Pancreas (tissue), 10 donors: ENCODE results near the gene SSTR5. TPM values are rescaled to one million over a fixed set of nuclear protein-coding genes. Genes with fewer than 3 reads are reported as not detected.

Experiments used
- ATAC-seq, 4 donors: fragments of 200-7000 bp; cut with Tn5 transposase; one replicate each; pipeline versions ENCODE4 v1.8.0 to v1.9.1; 2020; ENCODE audit warnings: mild to moderate bottlenecking in 4 of 4, moderate library complexity in 4 of 4
- DNase-seq, 6 donors: peaks; one replicate each; pipeline ENCODE4 v3.0.0-alpha.2; 2020
- FAIRE-seq: peaks from 2 replicates; lab custom pipeline; 2012; peaks lifted over from hg19 to GRCh38; lab: Jason Lieb, UNC
- H3K27ac ChIP-seq, 4 donors: fragments of 200-600 bp; sonication (generic); 1 replicate in 3 of 4; 2 replicates in 1 of 4; pipeline versions ENCODE4 v1.5.0 to v1.8.0; 2020
- H3K27me3 ChIP-seq, 4 donors: fragments of 200-600 bp; one replicate each; pipeline ENCODE4 v1.8.0; 2021
- H3K36me3 ChIP-seq, 3 donors: fragments of 200-600 bp; sonication (generic) in 1 of 3; one replicate each; pipeline versions ENCODE4 v1.5.0 to v1.8.0; 2020 to 2021
- H3K4me1 ChIP-seq, 3 donors: fragments of 200-600 bp; one replicate each; pipeline ENCODE4 v1.8.0; 2021
- H3K4me3 ChIP-seq, 4 donors: fragments of 200-600 bp; sonication (generic) in 2 of 4; one replicate each; pipeline versions ENCODE4 v1.5.0 to v1.8.0; 2020 to 2021
- H3K9me3 ChIP-seq, 4 donors: fragments of 200-600 bp; one replicate each; pipeline ENCODE4 v1.8.0; 2021
- WGBS, 2 donors: extraction: QIAGEN DNeasy Blood & Tissue Kit; methylation state at CpG; one replicate each; pipeline ENCODE4 v1.1.7; 2013; 5-methylcytosine and 5-hydroxymethylcytosine counted together
- intact Hi-C, 3 donors: fragments of 100-400 bp; cut with DNase I; formaldehyde crosslinking; loops; one replicate each; pipeline versions ENCODE4 v1.11.1 to v1.14.2; 2022
- polyA plus RNA-seq, 2 donors: library from polyadenylated mRNA; stranded (reverse); fragments of 200-250 nt; gene quantifications; one replicate each; pipeline ENCODE4 v1.2.3, GENCODE V29; 2013
- total RNA-seq, 6 donors: library from RNA; stranded (reverse); fragmentation: NEBNext Ultra II Directional in 4 of 6; extraction: Animal tissue kit (Norgen Biotek cat#: 25700) in 4 of 6; gene quantifications; one replicate each; pipeline versions ENCODE4 v1.2.1 to v1.2.4, GENCODE V29; 2021 to 2023
- TF ChIP-seq, protein P1 (sequence below), 4 donors: fragments of 200-600 bp; sonication (generic) in 3 of 4; IDR thresholded peaks; one replicate each; pipeline versions ENCODE4 v1.5.0 to v1.8.0; 2021; ENCODE audit warnings: antibody characterized with exemption in 4 of 4
- donor health status: healthy with polysubstance abuse.
- donor health status: DM: no; HTN: no; CAD: no; lungs with moderate emphysema.
- donor health status: DM: no; HTN: no; CAD: no.
- donor health status: control.
- donor health status: control.
- donor health status: Bipolar disorder and iron deficiency.
- donor health status: DM: yes; HTN: yes; CAD: no.
- donor health status: DM: no; HTN: no; CAD: no.
- donor health status: DM: no; HTN: no; CAD: no.
- donor health status: DM: yes; HTN: yes; CAD: no.

The SSTR5 gene
- total and polyA plus RNA-seq, 8 donors = 0.12 to 1.2 (median 0.32) TPM; not detected in 1

DNA sequence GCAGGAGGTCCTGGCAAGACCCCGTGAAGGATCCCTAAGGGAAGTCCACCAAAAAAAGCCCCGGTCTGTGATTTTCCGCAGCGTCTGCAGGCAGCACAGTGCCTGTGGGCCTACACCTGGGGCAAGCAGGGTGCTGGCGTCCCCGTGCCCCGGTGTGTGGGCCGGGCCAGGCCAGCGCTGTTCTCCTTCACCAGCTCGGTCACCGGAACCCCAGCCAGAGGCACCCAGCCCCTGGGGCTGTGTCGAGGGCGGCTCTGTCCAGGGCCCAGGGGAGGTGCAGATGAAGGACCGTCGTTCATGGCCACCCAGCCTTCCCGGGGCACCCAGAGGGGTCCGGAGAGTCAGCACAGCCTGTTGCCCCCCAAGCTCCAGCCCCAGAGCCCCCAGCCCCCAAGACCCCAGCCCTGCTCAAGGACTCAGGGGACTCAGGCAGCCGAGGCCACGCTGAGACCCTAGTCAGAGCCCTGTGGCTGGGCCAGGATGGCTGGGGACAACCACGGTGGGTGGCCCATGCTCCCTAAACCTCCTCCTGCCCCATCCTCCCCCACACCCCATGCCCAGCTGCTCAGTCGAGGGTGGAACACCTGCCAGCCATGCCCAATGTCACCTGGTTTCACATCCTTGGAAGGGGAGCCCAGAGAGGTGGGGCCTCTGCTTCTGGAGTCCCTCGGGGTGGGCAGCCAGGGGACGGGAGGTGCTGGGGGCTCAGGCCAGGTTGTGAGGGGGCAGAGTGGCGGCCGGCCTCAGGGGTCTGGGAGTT is 29.2 kb downstream of the SSTR5 start:
- Histone ChIP-seq H3K4me3 (no peak overlapping the region), H3K36me3 (no peaks in the 10 kb centered on the region), H3K9me3 (no peaks in the 10 kb centered on the region), H3K27ac (no peak overlapping the region), H3K27me3 (peaks cover 0 to 8% (median 0%) of the 10 kb centered on the region in 4 donors), H3K4me1 (no peaks in the 10 kb centered on the region)
- 46 to 51% methylated on average over 25 of the region's 25 CpGs for WGBS, 2 donors
- no peak for ATAC-seq
- TF ChIP-seq, protein P1, sequence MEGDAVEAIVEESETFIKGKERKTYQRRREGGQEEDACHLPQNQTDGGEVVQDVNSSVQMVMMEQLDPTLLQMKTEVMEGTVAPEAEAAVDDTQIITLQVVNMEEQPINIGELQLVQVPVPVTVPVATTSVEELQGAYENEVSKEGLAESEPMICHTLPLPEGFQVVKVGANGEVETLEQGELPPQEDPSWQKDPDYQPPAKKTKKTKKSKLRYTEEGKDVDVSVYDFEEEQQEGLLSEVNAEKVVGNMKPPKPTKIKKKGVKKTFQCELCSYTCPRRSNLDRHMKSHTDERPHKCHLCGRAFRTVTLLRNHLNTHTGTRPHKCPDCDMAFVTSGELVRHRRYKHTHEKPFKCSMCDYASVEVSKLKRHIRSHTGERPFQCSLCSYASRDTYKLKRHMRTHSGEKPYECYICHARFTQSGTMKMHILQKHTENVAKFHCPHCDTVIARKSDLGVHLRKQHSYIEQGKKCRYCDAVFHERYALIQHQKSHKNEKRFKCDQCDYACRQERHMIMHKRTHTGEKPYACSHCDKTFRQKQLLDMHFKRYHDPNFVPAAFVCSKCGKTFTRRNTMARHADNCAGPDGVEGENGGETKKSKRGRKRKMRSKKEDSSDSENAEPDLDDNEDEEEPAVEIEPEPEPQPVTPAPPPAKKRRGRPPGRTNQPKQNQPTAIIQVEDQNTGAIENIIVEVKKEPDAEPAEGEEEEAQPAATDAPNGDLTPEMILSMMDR (IDR thresholded peaks at IDR 0.05) = no peak
- no peak for FAIRE-seq
- DNase-seq = no peak
- intact Hi-C loops = no loop called here

DNA sequence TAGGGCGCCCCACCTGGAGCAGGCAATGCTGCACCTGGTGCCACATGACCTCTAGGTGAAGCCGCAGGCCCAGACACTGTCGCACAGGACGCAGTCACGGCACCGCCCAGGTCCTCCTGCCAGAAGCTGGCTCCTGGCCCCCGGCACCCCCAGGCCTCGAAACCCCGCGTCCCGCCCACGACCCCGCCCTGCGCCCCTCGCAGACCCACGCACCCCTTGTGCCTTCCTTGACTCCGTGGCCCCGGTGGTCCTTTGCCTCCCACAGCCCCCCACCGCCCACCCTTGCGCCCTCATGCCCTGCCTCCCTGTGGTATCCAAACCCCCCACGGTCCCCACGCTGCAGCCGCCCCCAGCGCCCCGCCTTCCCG is 29.8 kb downstream of the SSTR5 start:
- whole genome bisulfite sequencing, 2 donors = 32 to 54% methylated on average over 16 to 26 of the region's 26 CpGs
- intact Hi-C loops = no loop called here
- TF ChIP-seq, protein P1 (IDR thresholded peaks at IDR 0.05) = no peak
- Histone ChIP-seq H3K9me3 (no peaks in the 10 kb centered on the region), H3K27ac (no peak overlapping the region), H3K4me3 (no peak overlapping the region), H3K27me3 (peaks cover 0 to 13% (median 0%) of the 10 kb centered on the region in 4 donors), H3K4me1 (no peaks in the 10 kb centered on the region), H3K36me3 (no peaks in the 10 kb centered on the region)
- FAIRE-seq (no peak), ATAC-seq (no peak), DNase-seq (no peak)

DNA sequence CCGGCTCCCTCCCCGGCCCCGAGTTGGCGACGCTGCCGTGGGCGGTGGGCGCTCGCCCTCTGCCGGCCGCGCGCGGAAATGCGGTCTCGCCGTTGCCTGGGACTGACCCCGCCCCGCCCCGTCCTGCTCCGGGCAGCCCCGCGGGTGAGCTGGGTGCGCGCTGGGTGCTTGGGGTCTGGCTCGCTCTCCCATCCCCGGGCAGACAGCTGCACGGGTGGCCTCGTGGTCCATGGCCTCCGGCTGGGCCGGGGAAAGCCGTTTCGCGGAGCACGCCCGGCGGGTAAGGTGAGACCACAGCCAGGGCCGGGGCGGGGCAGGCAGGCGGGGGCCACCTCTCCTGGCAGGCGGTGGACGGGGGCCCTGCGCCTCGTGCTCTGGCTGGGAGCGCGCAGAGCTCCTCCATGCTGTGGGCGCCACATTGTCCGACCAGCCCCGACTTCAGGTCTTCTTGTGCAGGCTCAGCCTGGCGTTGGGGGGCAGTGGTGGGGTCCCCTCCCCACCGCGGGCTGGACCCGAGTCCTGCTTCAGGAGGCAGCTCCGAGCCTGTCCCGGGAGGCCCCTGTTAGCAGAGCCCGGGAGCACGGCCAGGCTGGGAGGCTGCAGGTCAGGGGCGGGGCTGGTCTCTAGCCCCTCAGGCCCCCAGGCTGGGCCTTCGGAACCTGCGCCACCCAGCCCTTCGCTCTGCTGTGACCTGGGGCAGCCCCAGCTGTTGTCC is 30.5 kb downstream of the SSTR5 start:
- Histone ChIP-seq H3K4me1 (no peaks in the 10 kb centered on the region), H3K27ac (no peak overlapping the region), H3K4me3 (no peak overlapping the region), H3K9me3 (no peaks in the 10 kb centered on the region), H3K36me3 (no peaks in the 10 kb centered on the region), H3K27me3 (peaks cover 0 to 19% (median 0%) of the 10 kb centered on the region in 4 donors)
- intact Hi-C loops = no loop called here
- TF ChIP-seq, protein P1 (IDR thresholded peaks at IDR 0.05) = peak; percentile 52 to 66 (median 57)
- no peak for FAIRE-seq
- peak in 4 of 6 donors; percentile 38 to 93 (median 76) for DNase-seq
- 5 to 11% methylated on average over 31 to 59 of the region's 61 CpGs for WGBS, 2 donors
- peak; percentile 56 to 79 (median 69) for ATAC-seq

DNA sequence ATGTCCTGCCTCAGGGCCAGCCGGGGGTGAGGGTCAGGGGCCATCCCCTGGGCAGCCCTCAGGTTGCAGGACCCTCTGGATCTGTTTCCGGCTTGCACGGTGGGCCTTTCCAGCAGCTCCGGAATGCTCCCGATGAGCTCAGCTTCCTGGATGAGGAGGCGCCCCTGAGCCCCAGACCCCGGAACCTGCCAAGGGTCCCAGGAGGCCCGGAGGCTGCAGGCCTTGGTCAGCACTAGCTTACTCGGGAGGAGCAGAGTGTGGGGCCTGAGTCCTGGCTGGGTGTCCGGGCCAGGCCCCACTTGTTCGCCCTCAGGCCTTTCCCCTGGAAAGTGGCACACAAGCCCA is 31.1 kb downstream of the SSTR5 start:
- no peak for DNase-seq
- no peak for FAIRE-seq
- ATAC-seq = no peak
- Histone ChIP-seq H3K36me3 (no peaks in the 10 kb centered on the region), H3K4me1 (no peaks in the 10 kb centered on the region), H3K27ac (no peak overlapping the region), H3K4me3 (no peak overlapping the region), H3K9me3 (no peaks in the 10 kb centered on the region), H3K27me3 (peaks cover 0 to 19% (median 0%) of the 10 kb centered on the region in 4 donors)
- intact Hi-C loops = no loop called here
- TF ChIP-seq, protein P1 (IDR thresholded peaks at IDR 0.05) = no peak
- WGBS, 2 donors = 35 to 46% methylated on average over 11 of the region's 11 CpGs
